AG10803 (cell line): ENCODE measurements around the gene CUL9.

ENCODE experiments used
- DNase-seq: peaks from one replicate; pipeline ENCODE4 v3.0.0; 2010; ENCODE audit warnings: low read depth
- H3K4me3 ChIP-seq: 2 replicates; pipeline ENCODE4 v1.5.1; 2011; ENCODE audit warnings: mild to moderate bottlenecking, low read length, control low read depth
- CTCF ChIP-seq: conservative IDR thresholded peaks from 2 replicates; pipeline ENCODE4 v1.5.1; 2011; ENCODE audit warnings: mild to moderate bottlenecking, low read length, control low read depth, inconsistent platforms

Gene CUL9

GRCh38 chr6:43200541-43200940 is 18.5 kb downstream of the CUL9 start:
- no peak overlapping the region for H3K4me3 ChIP-seq
- no peak for TF ChIP-seq CTCF
- no peak for DNase-seq

- H3K4me3 ChIP-seq, result no peak overlapping the region
- TF ChIP-seq CTCF, result no peak
- DNase-seq, result no peak
Measured at GRCh38 chr6:43202451-43202850, 20.5 kb downstream of the CUL9 start.

- TF ChIP-seq CTCF, result no peak
- no peak for DNase-seq
Measured at GRCh38 chr6:43203029-43203717, 21.2 kb downstream of the CUL9 start.

GRCh38 chr6:43203718-43204095 is 21.7 kb downstream of the CUL9 start:
- no peak for DNase-seq
- no peak for TF ChIP-seq CTCF
- H3K4me3 ChIP-seq, result no peak overlapping the region

More at GRCh38 chr6:43203029-43203717, 21.2 kb downstream of the CUL9 start:
- no peak overlapping the region for H3K4me3 ChIP-seq

GRCh38 chr6:43204271-43205105 is 22.5 kb downstream of the CUL9 start:
- no peak for TF ChIP-seq CTCF
- no peak for DNase-seq

GRCh38 chr6:43205849-43206248 is 23.9 kb downstream of the CUL9 start:
- TF ChIP-seq CTCF, result no peak
- no peak for DNase-seq
- no peak overlapping the region for H3K4me3 ChIP-seq

More at GRCh38 chr6:43204271-43205105, 22.5 kb downstream of the CUL9 start:
- no peak overlapping the region for H3K4me3 ChIP-seq

GRCh38 chr6:43207286-43207685 is 25.3 kb downstream of the CUL9 start:
- TF ChIP-seq CTCF, result no peak
- no peak overlapping the region for H3K4me3 ChIP-seq
- DNase-seq, result no peak
